ENCODE measurements around the gene ABCC3. TPM values are rescaled to one million over a fixed set of nuclear protein-coding genes. Genes with fewer than 3 reads are reported as not detected.

The ABCC3 gene
- total RNA-seq, 4 donors from 2014 or later: 190 to 683 (median 305) TPM

DNA sequence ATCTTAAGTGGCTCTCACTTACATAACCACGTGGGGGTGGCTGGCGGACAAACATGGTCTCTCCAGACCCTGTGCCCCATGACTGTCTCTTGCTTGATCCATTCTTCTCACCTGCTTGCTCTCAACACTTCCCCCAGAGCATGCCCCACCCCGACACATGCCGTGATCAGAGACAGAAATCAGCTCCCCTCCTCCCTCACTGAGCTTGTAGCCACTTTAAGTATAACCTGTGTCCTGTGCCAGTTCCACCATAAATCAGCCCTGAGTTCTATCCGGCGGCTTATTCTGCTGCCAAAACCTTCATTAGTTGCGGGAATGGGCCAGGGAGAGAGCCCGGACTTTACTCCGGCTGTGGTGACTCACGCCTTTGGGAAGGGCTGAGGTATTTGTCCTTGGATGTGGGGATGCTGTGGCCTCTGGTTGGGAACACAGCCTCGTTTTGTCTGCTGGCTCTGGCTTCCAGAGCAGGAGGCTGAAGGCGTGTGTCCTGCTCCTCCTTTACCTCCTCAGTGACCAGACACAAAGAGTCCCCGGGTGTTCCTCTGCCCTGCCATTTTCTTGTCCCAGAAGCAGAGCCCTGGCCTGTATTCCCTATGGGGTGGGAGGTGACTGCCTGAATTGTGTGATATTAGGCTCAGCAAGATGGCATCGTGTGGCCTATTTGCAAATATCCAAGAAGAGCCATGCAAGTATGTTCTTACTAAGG lies 52.0 kb downstream of the ABCC3 start:
- H3K9me3 ChIP-seq: no peaks in the 10 kb centered on the region
- peak overlapping the region in 1 of 4 donors; percentile 10 for H3K4me3 ChIP-seq
- H3K36me3 ChIP-seq: no peaks in the 10 kb centered on the region
- TF ChIP-seq POLR2A (IDR thresholded peaks at IDR 0.05): peak in 1 of 2 donors; percentile 22
- TF ChIP-seq, protein P1, sequence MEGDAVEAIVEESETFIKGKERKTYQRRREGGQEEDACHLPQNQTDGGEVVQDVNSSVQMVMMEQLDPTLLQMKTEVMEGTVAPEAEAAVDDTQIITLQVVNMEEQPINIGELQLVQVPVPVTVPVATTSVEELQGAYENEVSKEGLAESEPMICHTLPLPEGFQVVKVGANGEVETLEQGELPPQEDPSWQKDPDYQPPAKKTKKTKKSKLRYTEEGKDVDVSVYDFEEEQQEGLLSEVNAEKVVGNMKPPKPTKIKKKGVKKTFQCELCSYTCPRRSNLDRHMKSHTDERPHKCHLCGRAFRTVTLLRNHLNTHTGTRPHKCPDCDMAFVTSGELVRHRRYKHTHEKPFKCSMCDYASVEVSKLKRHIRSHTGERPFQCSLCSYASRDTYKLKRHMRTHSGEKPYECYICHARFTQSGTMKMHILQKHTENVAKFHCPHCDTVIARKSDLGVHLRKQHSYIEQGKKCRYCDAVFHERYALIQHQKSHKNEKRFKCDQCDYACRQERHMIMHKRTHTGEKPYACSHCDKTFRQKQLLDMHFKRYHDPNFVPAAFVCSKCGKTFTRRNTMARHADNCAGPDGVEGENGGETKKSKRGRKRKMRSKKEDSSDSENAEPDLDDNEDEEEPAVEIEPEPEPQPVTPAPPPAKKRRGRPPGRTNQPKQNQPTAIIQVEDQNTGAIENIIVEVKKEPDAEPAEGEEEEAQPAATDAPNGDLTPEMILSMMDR (IDR thresholded peaks at IDR 0.05): no peak
- DNase-seq: peak; percentile 25 to 90 (median 89)
- peaks cover 0 to 74% (median 11%) of the 10 kb centered on the region in 4 donors for H3K4me1 ChIP-seq
- peak overlapping the region in 3 of 4 donors; percentile 67 to 91 (median 89) for H3K27ac ChIP-seq
- H3K27me3 ChIP-seq: no peaks in the 10 kb centered on the region

DNA sequence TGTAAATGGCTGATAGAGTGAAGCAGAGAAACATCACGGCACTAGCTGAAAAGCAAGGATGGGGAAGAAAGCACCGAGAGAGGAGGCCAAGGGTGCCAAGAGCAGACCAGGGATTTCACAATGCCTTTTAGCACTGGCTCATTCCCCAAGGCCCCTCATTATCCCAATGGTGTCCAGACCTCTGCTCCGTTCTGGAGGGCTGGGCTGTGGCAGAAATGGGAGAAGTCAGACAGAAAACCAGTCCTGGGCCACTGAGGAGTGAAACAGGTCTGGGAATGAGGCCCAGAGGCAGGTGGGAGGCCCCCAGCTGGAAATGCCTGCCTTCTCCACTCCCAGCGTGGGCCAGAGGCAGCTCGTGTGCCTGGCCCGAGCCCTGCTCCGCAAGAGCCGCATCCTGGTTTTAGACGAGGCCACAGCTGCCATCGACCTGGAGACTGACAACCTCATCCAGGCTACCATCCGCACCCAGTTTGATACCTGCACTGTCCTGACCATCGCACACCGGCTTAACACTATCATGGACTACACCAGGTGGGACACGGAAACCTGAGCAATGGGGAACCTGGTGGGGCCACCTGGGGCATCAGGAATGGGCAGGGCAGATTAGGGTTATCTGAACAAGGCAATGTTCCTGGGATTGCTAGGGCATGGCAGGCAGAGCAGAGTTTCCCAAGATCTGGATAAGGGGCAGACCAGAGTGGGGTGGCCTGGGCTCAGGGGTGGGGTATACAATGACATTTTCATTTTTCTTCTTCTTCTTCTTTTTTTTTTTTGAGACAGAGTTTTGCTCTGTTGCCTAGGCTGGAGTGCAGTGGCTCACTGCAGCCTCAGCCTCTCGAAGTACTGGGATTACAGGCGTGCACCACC lies 52.8 kb downstream of the ABCC3 start:
- Histone ChIP-seq H3K27ac (peak overlapping the region in 3 of 4 donors; percentile 67 to 91 (median 89)), H3K9me3 (no peaks in the 10 kb centered on the region), H3K4me3 (no peak overlapping the region), H3K27me3 (no peaks in the 10 kb centered on the region), H3K4me1 (peaks cover 0 to 82% (median 14%) of the 10 kb centered on the region in 4 donors), H3K36me3 (no peaks in the 10 kb centered on the region)
- no peak for DNase-seq
- TF ChIP-seq, protein P1 (IDR thresholded peaks at IDR 0.05): no peak
- TF ChIP-seq POLR2A (IDR thresholded peaks at IDR 0.05): no peak

DNA sequence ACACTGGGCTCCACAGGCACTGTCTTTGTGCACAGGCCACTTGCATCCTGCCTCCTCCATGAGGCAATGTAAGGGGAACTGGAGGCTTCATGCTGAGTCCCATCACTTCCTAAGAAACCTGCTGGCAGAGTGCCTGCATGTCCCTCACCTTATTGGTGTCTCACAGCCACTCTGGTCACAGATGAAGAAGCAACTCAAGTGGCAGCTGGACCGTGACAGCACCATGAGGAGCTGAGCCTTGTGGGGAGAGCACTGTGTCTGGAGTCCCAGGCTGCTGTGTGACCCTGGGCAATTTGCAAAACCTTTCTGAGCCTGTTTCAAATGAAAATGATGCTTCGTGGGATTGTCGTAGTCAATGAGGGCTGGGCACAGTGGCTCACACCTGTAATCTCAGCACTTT lies 53.6 kb downstream of the ABCC3 start:
- Histone ChIP-seq H3K27ac (no peak overlapping the region), H3K4me3 (no peak overlapping the region), H3K4me1 (peaks cover 0 to 88% (median 14%) of the 10 kb centered on the region in 4 donors), H3K9me3 (no peaks in the 10 kb centered on the region), H3K36me3 (no peaks in the 10 kb centered on the region), H3K27me3 (no peaks in the 10 kb centered on the region)
- TF ChIP-seq, protein P1 (IDR thresholded peaks at IDR 0.05): no peak
- TF ChIP-seq POLR2A (IDR thresholded peaks at IDR 0.05): no peak
- no peak for DNase-seq

DNA sequence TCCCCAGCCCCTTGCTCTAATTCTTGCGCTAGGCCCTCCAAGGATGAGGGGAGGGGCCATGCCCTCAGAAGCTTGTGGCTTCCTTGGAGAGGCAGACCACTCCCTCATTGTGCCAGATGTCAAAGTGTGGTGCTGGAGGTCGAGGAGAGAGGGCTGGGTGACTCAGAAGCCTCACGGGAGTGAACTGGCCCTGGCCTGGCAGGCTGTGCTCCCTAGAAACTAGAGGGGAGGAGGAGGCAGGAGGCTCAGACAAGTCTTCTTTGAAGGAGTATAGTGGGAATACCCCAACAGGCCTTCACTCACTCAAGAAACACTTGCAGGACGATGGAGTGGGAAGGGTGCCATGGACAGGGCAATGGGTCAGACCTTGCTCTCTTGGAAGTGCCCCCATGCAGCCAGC lies 54.6 kb downstream of the ABCC3 start:
- TF ChIP-seq, protein P1 (IDR thresholded peaks at IDR 0.05): no peak
- TF ChIP-seq POLR2A (IDR thresholded peaks at IDR 0.05): no peak

DNA sequence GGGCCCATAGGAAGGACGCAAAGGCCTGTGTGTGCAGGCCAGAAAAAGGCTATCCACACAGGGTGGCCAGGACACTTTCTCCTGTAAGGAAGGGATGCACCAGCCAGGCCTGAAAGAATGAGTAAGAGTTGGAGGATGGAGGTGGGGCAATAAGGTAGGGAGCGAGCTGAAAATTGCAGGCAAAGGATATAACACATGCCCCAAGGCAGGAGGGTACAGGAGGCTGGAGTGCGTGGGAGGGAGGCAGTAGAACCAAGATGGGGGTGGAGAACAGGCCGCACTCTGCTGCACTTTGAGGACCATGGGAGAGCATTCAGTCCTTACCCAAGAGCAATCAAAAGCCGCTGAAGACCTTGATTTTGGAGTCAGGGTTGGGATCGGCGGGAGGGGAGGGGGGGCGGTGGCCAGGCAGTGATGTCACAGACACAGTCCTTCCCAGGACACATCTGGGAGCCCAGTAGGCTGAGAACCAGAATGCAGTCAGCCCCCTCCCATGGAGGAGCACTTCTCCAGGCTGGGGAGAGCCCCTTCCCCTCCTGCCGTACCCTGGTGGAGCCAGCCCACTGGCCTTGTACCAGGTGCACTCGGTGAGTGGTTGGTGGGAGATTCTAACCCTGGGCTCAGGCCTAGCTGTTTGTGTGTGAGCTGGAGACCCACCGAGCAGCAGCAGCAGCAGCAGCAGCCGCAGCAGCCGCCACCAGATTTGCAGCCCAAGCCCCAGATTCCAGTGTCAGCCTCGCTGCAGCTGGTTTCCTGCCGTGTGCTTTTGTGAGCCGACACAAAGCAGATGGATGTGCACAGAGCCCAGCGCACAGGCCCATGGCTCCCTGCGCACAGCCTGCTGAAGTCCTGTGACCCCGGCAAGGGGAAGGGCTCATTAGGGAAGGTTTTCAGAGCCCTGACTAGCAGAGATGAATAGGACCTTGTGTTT lies 55.5 kb downstream of the ABCC3 start:
- H3K36me3 ChIP-seq: no peaks in the 10 kb centered on the region
- no peaks in the 10 kb centered on the region for H3K27me3 ChIP-seq
- peaks cover 0 to 86% (median 12%) of the 10 kb centered on the region in 4 donors for H3K4me1 ChIP-seq
- H3K9me3 ChIP-seq: no peaks in the 10 kb centered on the region
- H3K27ac ChIP-seq: peak overlapping the region; percentile 3 to 85 (median 70)
- H3K4me3 ChIP-seq: no peak overlapping the region
- DNase-seq: no peak
- TF ChIP-seq, protein P1 (IDR thresholded peaks at IDR 0.05): no peak
- no peak for TF ChIP-seq POLR2A (IDR thresholded peaks at IDR 0.05)

More for the DNA sequence above, 54.6 kb downstream of the ABCC3 start:
- Histone ChIP-seq H3K4me3 (no peak overlapping the region), H3K27me3 (no peaks in the 10 kb centered on the region), H3K27ac (peak overlapping the region in 1 of 4 donors; percentile 85), H3K9me3 (no peaks in the 10 kb centered on the region), H3K36me3 (no peaks in the 10 kb centered on the region), H3K4me1 (peaks cover 0 to 85% (median 14%) of the 10 kb centered on the region in 4 donors)
- no peak for DNase-seq

Data from Peyer's patch (tissue), 4 donors.